Stimulated activated CD8-positive, alpha-beta memory T cell treated with anti-CD3 and anti-CD28 coated beads, Interleukin-15, amount 100 ng/mL, for 1 hour (primary cell): ENCODE data around the gene KIAA0232.

ENCODE experiments used
- DNase-seq: peaks from one replicate; pipeline ENCODE4 v3.0.0-alpha.2; 2020; ENCODE audit warnings: low read depth

The KIAA0232 gene

GRCh38 chr4:6782147-6782845 is at the start of gene KIAA0232:
KIAA0232 (plus strand) TSS chr4:6782727; CDS start chr4:6824454, 41,727 bp downstream.
- peak; percentile 76 for DNase-seq

GRCh38 chr4:6733358-6734164 is 49.0 kb upstream of the KIAA0232 start:
- no peak for DNase-seq

- DNase-seq, result no peak
Observed at GRCh38 chr4:6734165-6734786, 48.3 kb upstream of the KIAA0232 start.

- DNase-seq, result no peak
Observed at GRCh38 chr4:6739920-6740319, 42.6 kb upstream of the KIAA0232 start.

- DNase-seq, result no peak
Observed at GRCh38 chr4:6740347-6740746, 42.2 kb upstream of the KIAA0232 start.

GRCh38 chr4:6742507-6742906 is 40.0 kb upstream of the KIAA0232 start:
- DNase-seq, result no peak

GRCh38 chr4:6742989-6743388 is 39.5 kb upstream of the KIAA0232 start:
- no peak for DNase-seq

- no peak for DNase-seq
Observed at GRCh38 chr4:6746721-6747293, 35.7 kb upstream of the KIAA0232 start.

GRCh38 chr4:6747294-6748051 is 35.1 kb upstream of the KIAA0232 start:
- no peak for DNase-seq

GRCh38 chr4:6748286-6748685 is 34.2 kb upstream of the KIAA0232 start:
- DNase-seq, result no peak

GRCh38 chr4:6749340-6750171 is 33.0 kb upstream of the KIAA0232 start:
- no peak for DNase-seq

- DNase-seq, result no peak
Observed at GRCh38 chr4:6750286-6751221, 32.0 kb upstream of the KIAA0232 start.

GRCh38 chr4:6751611-6752485 is 30.7 kb upstream of the KIAA0232 start:
- no peak for DNase-seq

- DNase-seq, result no peak
Observed at GRCh38 chr4:6752486-6752829, 30.1 kb upstream of the KIAA0232 start.

- DNase-seq, result no peak
Observed at GRCh38 chr4:6753103-6753560, 29.4 kb upstream of the KIAA0232 start.

- no peak for DNase-seq
Observed at GRCh38 chr4:6753891-6754290, 28.6 kb upstream of the KIAA0232 start.

GRCh38 chr4:6754481-6755087 is 27.9 kb upstream of the KIAA0232 start:
- DNase-seq, result no peak

GRCh38 chr4:6755088-6755753 is 27.3 kb upstream of the KIAA0232 start:
- DNase-seq, result no peak
